Measurements from ENCODE around the gene NOXA1. TPM values are rescaled to one million over a fixed set of nuclear protein-coding genes. Genes with fewer than 3 reads are reported as not detected.
A peak's percentile ranks its signal among the peaks of the same experiment; 100 is the strongest.

Gene NOXA1
- total and polyA plus RNA-seq, 9 of the 15 experiments (the other 6 are each of a cell fraction or from before 2014, with no cell fraction given) = 0.07 to 1.2 (median 0.20) TPM; not detected in 4

- TF ChIP-seq ARID3A (IDR thresholded peaks at IDR 0.05; ENCODE audit: borderline replicate concordance, low read depth, low read length) (no peak), HNRNPL (IDR thresholded peaks at IDR 0.05; ENCODE audit: low read depth, low read length) (0 out of 2 replicates have a peak, but pooled peaks have one; percentile 21), BRCA1 (IDR thresholded peaks at IDR 0.05) (no peak), BRCA1 (CRISPR knock-in tag; IDR thresholded peaks at IDR 0.05) (no peak), ETV5 (CRISPR knock-in tag; IDR thresholded peaks at IDR 0.05; ENCODE audit: low read depth) (no peak), CHD7 (IDR thresholded peaks at IDR 0.05; ENCODE audit: low read depth, low read length) (no peak), USF1 (CRISPR knock-in tag; IDR thresholded peaks at IDR 0.05) (peak; percentile 90), CTBP1 (IDR thresholded peaks at IDR 0.05; ENCODE audit: borderline replicate concordance) (peak; percentile 79; the same call in 1 of the 2 replicates), ZNF175 (CRISPR knock-in tag; IDR thresholded peaks at IDR 0.05; ENCODE audit: low read depth) (no peak), ZFX (CRISPR knock-in tag; IDR thresholded peaks at IDR 0.05) (peak; percentile 68), NCOA6 (IDR thresholded peaks at IDR 0.05) (no peak), ZBTB43 (CRISPR knock-in tag; IDR thresholded peaks at IDR 0.05) (no peak), EZH2 (IDR thresholded peaks at IDR 0.05; ENCODE audit: borderline replicate concordance, low read depth, low read length) (no peak)
These were observed 59.0 kb downstream of the NOXA1 start (continued) for GRCh38 chr9:137482094-137482781.
